Skeletal muscle tissue (tissue), 4 donors: ENCODE results near the gene ZC3HAV1. TPM values are rescaled to one million over a fixed set of nuclear protein-coding genes. Genes with fewer than 3 reads are reported as not detected.

ENCODE experiments used
- H3K27ac ChIP-seq: one replicate; pipeline ENCODE4 v1.7.0; 2013; ENCODE audit warnings: mild to moderate bottlenecking, low read depth, low read length, inconsistent platforms
- H3K27me3 ChIP-seq, 3 donors: one replicate each; pipeline ENCODE4 v1.7.0; 2013; ENCODE audit warnings: low read length in 3 of 3; ENCODE audit not compliant: control insufficient read depth in 3 of 3, insufficient read depth in 3 of 3
- H3K36me3 ChIP-seq, 3 donors: one replicate each; pipeline ENCODE4 v1.7.0; 2013; ENCODE audit warnings: low read length in 3 of 3; ENCODE audit not compliant: control insufficient read depth in 3 of 3, insufficient read depth in 3 of 3
- H3K4me1 ChIP-seq, 3 donors: one replicate each; pipeline ENCODE4 v1.7.0; 2013; ENCODE audit warnings: low read length in 3 of 3, mild to moderate bottlenecking in 3 of 3; ENCODE audit not compliant: control insufficient read depth in 3 of 3, insufficient read depth in 3 of 3
- H3K4me3 ChIP-seq, 3 donors: one replicate each; pipeline ENCODE4 v1.7.0; 2013; ENCODE audit warnings: low read length in 3 of 3
- H3K9ac ChIP-seq, 3 donors: one replicate each; pipeline ENCODE4 v1.7.0; 2013; ENCODE audit warnings: low read length in 3 of 3, mild to moderate bottlenecking in 3 of 3, moderate library complexity in 2 of 3, low read depth in 1 of 3
- H3K9me3 ChIP-seq, 3 donors: one replicate each; pipeline ENCODE4 v1.7.0; 2013; ENCODE audit warnings: low read length in 3 of 3; ENCODE audit not compliant: control insufficient read depth in 3 of 3
- total RNA-seq: library from RNA; depleted of rRNA; stranded (reverse); fragments of >200 nt; gene quantifications from one replicate; pipeline ENCODE4 v1.2.3, GENCODE V29; 2014
- donor health status: Osteomylitis.

Gene ZC3HAV1
- total RNA-seq, 1 donor from 2014 or later = 18.8 TPM

GRCh38 chr7:139091677-139091996 lies 17.9 kb downstream of the ZC3HAV1 start:
- Histone ChIP-seq H3K9me3 (no peaks in the 10 kb centered on the region), H3K4me1 (peaks cover 3 to 11% (median 3%) of the 10 kb centered on the region in 3 donors), H3K36me3 (peaks cover 3 to 16% (median 13%) of the 10 kb centered on the region in 3 donors), H3K27me3 (no peaks in the 10 kb centered on the region), H3K9ac (no peak overlapping the region), H3K27ac (no peak overlapping the region), H3K4me3 (no peak overlapping the region)

GRCh38 chr7:139089118-139089517 lies 20.4 kb downstream of the ZC3HAV1 start:
- Histone ChIP-seq H3K27me3 (no peaks in the 10 kb centered on the region), H3K9me3 (no peaks in the 10 kb centered on the region), H3K4me1 (peaks cover 0 to 3% (median 1%) of the 10 kb centered on the region in 3 donors), H3K27ac (no peak overlapping the region), H3K4me3 (no peak overlapping the region), H3K9ac (no peak overlapping the region), H3K36me3 (peaks cover 3 to 23% (median 16%) of the 10 kb centered on the region in 3 donors)

DNA sequence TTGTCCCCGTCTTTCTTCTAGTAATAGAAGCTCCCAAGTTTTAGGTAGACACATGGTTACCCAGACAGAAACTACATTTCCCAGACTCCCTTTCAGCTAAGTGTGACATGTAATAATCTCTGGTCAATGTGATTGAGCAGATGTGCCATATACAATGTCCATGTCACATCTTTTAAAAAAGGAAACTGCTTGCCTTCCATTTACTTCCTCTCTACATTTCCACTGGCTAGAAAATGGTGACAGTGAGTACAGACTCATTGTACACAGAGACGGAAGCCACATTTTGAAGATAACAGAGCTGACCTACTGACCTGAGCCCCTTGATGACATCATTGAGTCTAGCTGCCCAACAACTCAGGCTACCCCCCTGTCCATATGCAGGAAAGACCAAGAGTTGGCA lies 21.3 kb downstream of the ZC3HAV1 start:
- H3K4me1 ChIP-seq = peaks cover 0 to 3% (median 0%) of the 10 kb centered on the region in 3 donors
- no peaks in the 10 kb centered on the region for H3K9me3 ChIP-seq
- H3K4me3 ChIP-seq = no peak overlapping the region
- H3K27me3 ChIP-seq = no peaks in the 10 kb centered on the region
- H3K36me3 ChIP-seq = peaks cover 9 to 27% (median 16%) of the 10 kb centered on the region in 3 donors
- no peak overlapping the region for H3K9ac ChIP-seq
- H3K27ac ChIP-seq = no peak overlapping the region

- Histone ChIP-seq H3K27me3 (no peaks in the 10 kb centered on the region), H3K27ac (no peak overlapping the region), H3K4me1 (no peaks in the 10 kb centered on the region), H3K9me3 (no peaks in the 10 kb centered on the region), H3K36me3 (peaks cover 10 to 27% (median 24%) of the 10 kb centered on the region in 3 donors), H3K9ac (no peak overlapping the region), H3K4me3 (no peak overlapping the region)
Measured at GRCh38 chr7:139087212-139087611, 22.3 kb downstream of the ZC3HAV1 start.

GRCh38 chr7:139086454-139086853 lies 23.1 kb downstream of the ZC3HAV1 start:
- no peak overlapping the region for H3K9ac ChIP-seq
- no peaks in the 10 kb centered on the region for H3K4me1 ChIP-seq
- no peak overlapping the region for H3K27ac ChIP-seq
- H3K9me3 ChIP-seq = no peaks in the 10 kb centered on the region
- H3K4me3 ChIP-seq = no peak overlapping the region
- no peaks in the 10 kb centered on the region for H3K27me3 ChIP-seq
- peaks cover 10 to 29% (median 25%) of the 10 kb centered on the region in 3 donors for H3K36me3 ChIP-seq

- Histone ChIP-seq H3K36me3 (peaks cover 15 to 39% (median 32%) of the 10 kb centered on the region in 3 donors), H3K4me1 (peaks cover 0 to 4% (median 0%) of the 10 kb centered on the region in 3 donors), H3K9me3 (no peaks in the 10 kb centered on the region), H3K27me3 (no peaks in the 10 kb centered on the region), H3K4me3 (no peak overlapping the region), H3K9ac (no peak overlapping the region), H3K27ac (no peak overlapping the region)
Measured at GRCh38 chr7:139084709-139085108, 24.8 kb downstream of the ZC3HAV1 start.

- Histone ChIP-seq H3K36me3 (peaks cover 21 to 43% (median 35%) of the 10 kb centered on the region in 3 donors), H3K9ac (no peak overlapping the region), H3K27ac (no peak overlapping the region), H3K27me3 (no peaks in the 10 kb centered on the region), H3K4me3 (no peak overlapping the region), H3K4me1 (peaks cover 0 to 4% (median 0%) of the 10 kb centered on the region in 3 donors), H3K9me3 (no peaks in the 10 kb centered on the region)
Measured at GRCh38 chr7:139081584-139081983, 27.9 kb downstream of the ZC3HAV1 start.

- Histone ChIP-seq H3K9ac (no peak overlapping the region), H3K36me3 (peaks cover 24 to 46% (median 38%) of the 10 kb centered on the region in 3 donors), H3K27me3 (no peaks in the 10 kb centered on the region), H3K9me3 (no peaks in the 10 kb centered on the region), H3K4me3 (no peak overlapping the region), H3K27ac (no peak overlapping the region), H3K4me1 (peaks cover 0 to 4% (median 0%) of the 10 kb centered on the region in 3 donors)
Measured at GRCh38 chr7:139080905-139081304, 28.6 kb downstream of the ZC3HAV1 start.

DNA sequence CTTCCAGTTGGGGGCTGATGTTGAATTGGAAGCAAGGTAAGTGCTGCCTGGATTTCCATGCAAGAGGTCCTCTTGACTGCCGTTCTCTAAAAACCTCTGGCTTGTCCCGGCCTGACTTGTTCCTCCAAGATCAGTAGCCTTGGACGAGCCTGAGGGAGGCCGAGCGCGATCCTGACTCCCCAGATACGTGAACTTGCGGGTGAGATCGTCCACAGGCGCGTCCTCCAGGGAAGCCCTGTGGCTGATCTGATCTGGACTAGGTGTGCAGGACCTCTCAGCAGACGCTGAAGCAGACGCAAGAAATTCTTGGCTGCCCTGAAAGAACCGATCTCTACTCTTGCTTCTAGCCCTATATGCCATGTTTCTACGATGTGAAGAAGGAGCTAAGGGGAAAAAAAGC lies 29.7 kb downstream of the ZC3HAV1 start:
- Histone ChIP-seq H3K9ac (no peak overlapping the region), H3K4me1 (peaks cover 0 to 5% (median 0%) of the 10 kb centered on the region in 3 donors), H3K9me3 (no peaks in the 10 kb centered on the region), H3K36me3 (peaks cover 24 to 48% (median 39%) of the 10 kb centered on the region in 3 donors), H3K27ac (no peak overlapping the region), H3K4me3 (no peak overlapping the region), H3K27me3 (no peaks in the 10 kb centered on the region)

GRCh38 chr7:139078911-139079310 lies 30.6 kb downstream of the ZC3HAV1 start:
- H3K4me1 ChIP-seq = peaks cover 0 to 6% (median 0%) of the 10 kb centered on the region in 3 donors
- H3K27ac ChIP-seq = no peak overlapping the region
- no peaks in the 10 kb centered on the region for H3K9me3 ChIP-seq
- H3K9ac ChIP-seq = no peak overlapping the region
- H3K4me3 ChIP-seq = no peak overlapping the region
- no peaks in the 10 kb centered on the region for H3K27me3 ChIP-seq
- peaks cover 24 to 45% (median 39%) of the 10 kb centered on the region in 3 donors for H3K36me3 ChIP-seq
